GM12892 (cell line): Measurements from ENCODE around the gene LLPH.

Experiments used
- POLR2A ChIP-seq: IDR thresholded peaks from 2 replicates; pipeline ENCODE4 v1.6.1; 2011; ENCODE audit warnings: low read depth, low read length, control low read depth
- TAF1 ChIP-seq: IDR thresholded peaks from 2 replicates; pipeline ENCODE4 v1.6.1; 2011; ENCODE audit warnings: low read depth, mild to moderate bottlenecking, control low read depth, low read length, borderline replicate concordance

DNA sequence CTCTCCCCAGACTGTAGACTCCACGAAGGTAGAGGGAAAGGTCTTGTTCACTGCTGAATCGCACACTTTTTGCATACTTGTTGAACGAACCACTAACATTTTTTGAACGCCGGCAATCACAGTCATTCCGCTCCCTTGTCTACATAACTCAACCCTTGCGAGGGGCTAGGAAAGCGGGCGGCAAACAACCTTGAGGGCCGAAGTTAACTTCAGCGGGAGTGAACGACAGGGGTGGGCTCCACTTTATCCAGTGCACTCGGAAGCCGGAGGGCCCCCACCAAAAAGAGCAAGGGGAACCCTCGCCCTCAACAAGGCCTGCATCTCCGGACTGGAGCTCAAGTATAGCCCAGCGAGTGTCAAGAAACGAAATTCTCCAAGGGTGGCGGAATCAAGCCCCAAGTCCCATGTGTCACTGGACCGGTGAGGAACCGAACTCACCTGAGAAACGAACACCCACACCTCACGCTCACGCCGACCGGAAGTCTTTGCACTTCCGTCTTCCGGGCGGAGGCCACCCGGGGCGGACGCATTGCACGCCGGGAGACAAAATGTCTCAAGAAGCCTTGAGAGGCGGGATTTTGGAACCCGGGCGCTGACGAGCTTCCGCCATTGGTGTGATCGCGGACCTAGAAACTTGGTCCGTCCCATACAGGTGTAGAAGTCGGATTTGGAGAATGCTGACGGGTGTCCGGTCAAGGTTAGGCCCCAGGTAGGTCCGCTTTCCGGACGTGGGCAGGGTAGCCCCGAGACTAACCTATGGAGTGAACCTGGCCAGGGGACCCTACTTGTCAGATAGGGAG, at the start of gene LLPH:
- TF ChIP-seq TAF1 (peak; percentile 98), POLR2A (peak; percentile 96)
